HT1080 (cell line): ENCODE measurements around the gene IQCE. TPM values are rescaled to one million over a fixed set of nuclear protein-coding genes. Genes with fewer than 3 reads are reported as not detected.
A peak's percentile ranks its signal among the peaks of the same experiment; 100 is the strongest.

ENCODE experiments used
- DNase-seq: peaks from one replicate; pipeline ENCODE4 v3.0.0-alpha.2; 2015; ENCODE audit warnings: low read depth
- total RNA-seq: library from RNA; depleted of rRNA; stranded (reverse); fragments of >200 nt; shearing (Covaris generic); gene quantifications from 2 replicates; pipeline ENCODE4 v1.2.3, GENCODE V29; 2014

IQCE gene
- total RNA-seq, 1 experiment from 2014 or later = 5.2 TPM

DNA sequence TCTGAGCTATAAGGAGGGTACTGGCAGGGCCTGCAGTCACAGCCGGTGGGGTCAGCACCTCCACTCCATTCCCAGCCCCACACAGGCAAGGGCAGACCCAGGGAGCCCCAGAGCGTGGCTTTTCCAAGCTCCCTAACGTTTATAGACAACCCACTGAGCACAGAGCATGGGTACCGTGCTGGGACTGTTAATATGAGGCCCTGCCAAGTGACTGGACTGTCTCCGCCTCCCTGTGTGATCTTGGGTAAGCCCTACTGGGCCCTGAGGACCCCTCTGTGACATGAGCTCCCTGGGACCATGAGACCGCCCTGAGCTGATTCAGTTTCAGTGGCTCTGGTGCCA is 85.4 kb downstream of the IQCE start:
- DNase-seq = no peak

DNA sequence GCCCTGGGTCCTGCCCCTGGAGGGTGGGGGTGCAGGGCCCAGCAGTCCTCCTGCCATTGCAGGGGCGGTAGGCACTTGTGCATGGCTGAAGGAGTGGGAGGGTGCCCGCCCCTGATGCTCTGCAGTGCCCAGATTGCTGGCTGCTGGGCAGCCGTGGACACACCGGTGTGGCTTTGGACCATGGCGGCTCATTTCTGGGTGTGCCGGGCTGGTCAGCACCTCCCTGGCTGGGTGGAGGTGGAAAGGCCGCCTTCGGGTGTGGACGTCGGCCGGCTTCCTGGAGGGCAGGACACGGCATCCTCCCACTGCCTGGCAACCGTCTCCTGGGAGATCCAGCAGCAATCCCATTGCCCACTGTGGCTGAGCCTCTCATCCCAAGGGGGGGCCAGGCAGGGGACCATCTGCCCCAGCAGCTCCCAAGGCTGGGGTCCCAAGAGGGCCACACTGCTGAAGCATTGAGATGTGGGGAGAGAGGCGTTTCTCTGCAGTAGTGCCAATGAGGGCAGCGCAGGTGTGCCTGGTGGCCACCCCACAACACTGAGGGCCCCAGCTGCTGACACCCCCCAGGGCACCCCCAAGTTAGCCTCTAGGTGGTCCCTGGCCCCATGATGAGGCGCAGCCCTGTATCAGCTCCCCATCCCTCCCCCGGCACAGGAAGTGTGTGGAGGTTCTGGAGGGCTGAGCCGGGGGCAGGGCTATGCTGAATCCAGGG is 85.9 kb downstream of the IQCE start:
- no peak for DNase-seq

DNA sequence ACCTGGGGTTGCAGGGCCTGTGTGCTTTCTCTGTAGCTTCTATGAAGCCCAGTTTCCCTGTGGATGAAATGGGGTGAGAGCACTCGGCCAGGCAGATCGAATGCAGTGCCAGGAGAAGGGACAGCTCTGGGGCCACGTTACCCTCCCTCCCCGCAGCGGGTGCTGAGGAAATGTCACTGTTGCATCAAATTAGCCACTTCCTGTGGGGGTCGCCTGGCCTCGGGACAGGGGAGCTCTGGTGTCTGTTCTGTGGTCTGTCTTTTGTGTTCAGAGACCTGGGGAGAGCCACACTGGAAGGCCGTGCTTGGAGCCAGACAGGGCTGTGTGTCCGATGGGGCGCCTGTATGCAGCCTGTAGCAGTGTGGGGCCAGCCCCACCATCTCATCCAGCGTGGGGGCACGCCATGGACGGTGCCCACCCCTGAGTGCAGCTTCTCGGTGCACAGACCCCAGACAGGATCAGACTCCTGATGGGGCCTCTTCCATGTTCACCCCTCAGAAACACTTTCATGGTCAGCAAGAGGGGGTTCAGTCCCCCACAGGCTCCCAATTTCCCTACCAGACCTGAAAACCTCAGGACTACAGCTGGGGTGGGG is 86.6 kb downstream of the IQCE start:
- peak; percentile 47 for DNase-seq

DNA sequence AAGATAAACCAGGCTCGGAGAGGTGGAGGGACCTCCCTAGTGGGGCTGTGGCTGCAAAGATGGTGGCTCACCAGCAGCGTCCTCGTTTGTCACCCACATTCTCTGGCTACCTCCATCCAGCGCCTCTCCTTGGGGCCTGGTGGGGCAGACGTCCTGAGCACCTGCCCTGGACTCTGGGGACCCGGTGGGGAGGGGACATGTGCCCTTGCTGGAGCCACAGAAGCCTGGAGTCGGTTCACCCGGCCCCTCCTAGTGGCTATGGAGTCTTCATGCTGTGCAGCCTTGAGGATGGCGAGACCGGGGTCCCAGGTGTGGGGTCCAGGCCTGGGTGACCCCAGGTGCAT is 87.5 kb downstream of the IQCE start:
- DNase-seq = no peak

DNA sequence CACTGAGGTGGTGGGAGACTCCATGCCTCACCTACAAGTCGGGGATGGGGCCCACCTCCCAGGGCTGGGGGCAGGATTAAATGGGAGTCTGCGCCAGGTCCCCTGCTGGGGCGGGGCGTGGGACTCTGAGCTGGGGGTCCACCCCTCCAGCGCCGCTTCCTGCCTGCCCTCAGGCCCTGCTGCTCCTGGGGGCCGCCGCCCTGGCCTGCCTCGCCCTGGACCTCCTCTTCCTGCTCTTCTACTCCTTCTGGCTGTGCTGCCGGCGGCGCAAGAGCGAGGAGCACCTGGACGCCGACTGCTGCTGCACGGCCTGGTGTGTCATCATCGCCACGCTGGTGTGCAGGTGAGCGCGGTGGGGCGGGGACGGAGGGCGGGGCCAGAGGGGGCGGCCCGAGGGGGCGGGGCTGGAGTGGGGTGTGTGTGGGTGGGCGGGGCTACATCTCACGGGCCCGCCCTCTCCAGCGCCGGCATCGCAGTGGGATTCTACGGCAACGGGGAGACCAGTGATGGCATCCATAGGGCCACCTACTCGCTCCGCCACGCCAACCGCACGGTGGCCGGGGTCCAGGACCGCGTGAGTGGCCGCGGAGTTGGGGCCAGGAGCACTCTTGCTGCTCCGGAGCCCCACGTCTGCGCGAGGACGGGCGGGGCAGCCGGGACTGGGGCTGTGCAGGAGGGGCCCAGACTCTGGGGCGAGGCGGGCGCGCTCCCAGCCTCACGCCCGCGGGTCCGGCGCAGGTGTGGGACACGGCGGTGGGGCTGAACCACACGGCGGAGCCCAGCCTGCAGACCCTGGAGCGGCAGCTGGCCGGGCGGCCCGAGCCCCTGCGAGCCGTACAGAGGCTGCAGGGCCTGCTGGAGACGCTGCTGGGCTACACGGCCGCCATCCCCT is 88.1 kb downstream of the IQCE start:
- DNase-seq = no peak

DNA sequence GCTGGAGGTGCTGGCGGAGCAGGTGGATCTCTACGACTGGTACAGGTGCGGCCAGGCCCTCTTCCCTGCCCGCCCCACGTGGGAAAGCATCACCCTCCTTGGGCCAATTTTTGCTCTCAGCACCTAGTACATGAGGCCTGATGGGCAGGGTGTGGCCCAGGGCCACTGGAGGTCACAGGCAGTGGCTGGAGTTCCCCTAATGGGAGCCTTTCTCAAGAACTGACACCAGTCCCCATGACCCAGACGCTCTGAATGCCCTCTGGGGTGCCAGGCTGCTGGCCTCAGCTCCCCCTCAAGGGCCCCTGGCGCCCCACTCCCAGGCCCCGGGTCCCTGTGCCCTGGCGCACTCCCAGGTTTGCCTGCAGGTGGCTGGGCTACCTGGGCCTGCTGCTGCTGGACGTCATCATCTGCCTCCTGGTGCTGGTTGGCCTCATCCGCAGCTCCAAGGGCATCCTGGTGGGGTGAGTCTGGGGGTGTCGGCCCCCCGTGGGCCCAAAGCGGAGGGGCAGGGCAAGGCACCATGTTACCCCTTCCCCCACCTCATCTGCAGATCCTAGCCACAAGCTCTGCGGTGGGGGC is 88.9 kb downstream of the IQCE start:
- DNase-seq = no peak

DNA sequence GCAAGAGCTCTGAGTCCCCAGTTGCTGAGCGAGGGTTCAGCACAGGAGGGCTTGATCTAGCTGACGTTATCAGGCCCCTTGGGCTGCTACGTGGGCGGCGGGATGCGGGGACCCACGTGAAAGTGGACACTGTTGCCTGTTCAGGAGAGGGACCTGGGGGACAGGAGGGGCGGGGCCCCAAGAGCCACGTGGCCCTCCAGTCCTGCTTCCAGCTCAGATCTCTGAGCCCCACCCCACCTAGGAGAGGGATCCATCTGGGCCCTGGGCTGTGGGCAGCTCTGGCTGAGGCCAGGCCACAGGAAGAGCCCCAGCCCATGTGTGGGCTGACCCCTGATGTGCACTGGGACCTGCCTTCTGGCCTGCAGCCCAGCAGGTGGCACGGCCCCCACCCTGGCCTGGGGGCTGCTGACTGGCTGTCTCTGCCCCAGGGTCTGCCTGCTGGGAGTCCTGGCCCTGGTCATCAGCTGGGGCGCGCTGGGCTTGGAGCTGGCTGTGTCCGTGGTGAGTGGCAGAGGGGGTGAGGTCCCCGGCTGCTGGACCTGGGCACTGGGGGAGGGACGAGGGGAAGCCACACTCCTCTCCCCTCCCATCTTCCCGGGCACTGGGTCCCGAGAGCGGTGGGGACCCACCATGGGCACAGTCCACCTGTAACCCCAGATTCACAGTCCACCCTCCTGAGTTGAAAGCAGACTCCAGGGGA is 90.5 kb downstream of the IQCE start:
- no peak for DNase-seq

DNA sequence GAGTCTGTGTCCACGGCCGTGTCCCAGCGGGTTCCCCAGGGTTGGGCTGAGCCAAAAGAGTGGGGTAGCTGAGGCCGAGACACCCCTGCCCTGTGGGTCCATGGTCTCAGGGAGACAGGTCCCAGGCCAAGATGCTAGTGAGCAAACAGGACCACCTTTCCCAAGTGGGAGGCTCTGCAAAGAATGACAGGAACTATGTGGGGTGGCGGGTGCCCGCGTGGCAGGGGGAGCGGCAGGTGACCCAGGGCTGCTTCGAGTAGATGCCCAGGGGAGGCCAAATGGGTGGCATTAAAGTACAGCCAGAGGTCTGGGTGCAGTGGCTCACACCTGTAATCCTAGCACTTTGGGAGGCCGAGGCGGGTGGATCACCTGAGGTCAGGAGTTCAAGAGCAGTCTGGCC is 91.2 kb downstream of the IQCE start:
- DNase-seq = no peak

DNA sequence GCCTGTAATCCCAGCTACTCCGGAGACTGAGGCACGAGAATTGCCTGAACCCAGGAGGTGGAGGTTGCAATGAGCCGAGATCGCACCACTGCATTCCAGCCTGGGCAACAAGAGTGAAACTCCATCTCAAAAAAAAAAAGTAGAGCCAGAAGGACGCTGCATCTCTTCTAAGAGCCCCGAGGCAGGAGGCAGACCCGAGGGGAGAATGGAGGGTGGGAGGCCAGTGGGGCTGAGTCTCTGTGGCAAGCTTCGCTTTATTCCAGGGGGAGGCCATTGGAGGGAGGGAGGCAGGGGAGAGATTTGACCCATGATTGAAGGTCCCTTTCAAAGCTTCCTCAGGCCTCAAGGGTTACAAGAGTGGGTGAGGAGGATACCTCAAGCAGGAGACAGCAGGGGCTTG is 91.7 kb downstream of the IQCE start:
- DNase-seq = no peak

DNA sequence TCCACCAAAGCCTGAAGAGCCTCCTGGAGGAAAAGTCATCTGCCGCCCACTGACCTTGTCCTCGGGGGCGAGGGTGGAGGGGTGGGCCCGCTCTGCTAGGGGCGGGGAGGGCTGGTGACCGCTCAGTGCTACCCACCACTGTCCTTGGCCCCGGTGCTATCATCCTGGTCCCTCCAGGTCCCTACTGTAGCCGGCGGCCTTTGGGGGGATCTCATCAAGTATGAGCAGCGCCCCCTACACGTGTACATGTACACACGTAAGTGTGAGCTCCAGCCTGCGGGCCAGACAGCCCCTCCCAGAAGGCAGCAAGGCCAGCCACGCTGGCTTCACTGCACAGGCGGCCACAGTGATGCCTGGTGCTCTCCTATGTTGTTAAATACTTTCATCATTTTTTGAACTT is 92.6 kb downstream of the IQCE start:
- no peak for DNase-seq

DNA sequence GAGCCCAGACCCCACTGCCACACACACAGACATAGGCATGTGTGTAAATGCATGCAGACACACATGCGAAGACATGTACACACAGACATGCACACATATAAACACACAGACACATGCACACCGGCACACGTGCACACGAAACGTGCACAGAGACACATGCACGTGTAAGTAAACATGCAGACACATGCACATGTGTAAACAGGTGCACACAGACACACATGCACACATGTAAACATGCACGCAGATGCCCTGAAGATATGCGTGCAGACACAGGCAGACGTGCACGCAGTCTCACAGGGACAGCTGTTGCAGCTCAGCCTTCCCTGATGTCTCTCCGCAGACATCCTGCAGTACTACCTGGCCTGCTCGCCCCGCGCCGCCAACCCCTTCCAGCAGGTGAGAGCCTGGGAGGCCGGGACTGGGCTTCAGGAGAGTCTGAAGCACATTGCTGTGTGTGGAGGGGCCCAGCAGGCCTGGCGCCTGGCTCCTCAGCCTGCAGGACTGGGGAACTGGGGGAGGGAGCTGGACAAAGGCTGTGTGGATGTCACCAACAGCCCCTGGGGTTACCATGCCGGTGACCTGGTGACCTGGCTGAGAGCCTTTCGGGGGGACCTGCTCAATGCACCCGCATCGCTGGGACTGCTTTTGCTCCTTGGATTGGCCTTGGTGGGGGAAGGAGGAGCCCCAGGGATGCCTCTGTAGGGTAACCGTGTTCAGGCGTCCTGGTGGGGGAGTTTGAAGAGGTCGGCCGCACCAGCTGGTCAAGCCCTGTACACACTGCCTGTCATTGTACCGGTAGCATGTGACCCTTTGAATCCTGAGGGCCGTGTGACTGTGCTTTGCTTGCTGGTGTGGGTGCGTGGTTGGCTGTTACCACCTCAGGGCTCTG is 93.3 kb downstream of the IQCE start:
- no peak for DNase-seq

DNA sequence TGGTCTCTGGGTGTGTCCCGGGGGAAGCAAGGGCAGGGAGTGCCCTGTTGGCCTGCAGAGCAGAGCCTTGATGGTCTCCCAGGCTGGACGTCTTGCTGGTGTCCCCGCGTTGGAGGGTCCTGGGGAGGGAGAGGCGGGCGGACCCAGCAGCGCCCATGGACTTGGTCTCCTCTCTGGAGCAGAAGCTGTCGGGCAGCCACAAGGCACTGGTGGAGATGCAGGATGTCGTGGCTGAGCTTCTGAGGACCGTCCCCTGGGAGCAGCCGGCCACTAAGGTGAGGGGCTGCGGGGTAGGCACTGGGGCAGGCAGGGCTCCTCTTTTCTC is 93.9 kb downstream of the IQCE start:
- DNase-seq = no peak

DNA sequence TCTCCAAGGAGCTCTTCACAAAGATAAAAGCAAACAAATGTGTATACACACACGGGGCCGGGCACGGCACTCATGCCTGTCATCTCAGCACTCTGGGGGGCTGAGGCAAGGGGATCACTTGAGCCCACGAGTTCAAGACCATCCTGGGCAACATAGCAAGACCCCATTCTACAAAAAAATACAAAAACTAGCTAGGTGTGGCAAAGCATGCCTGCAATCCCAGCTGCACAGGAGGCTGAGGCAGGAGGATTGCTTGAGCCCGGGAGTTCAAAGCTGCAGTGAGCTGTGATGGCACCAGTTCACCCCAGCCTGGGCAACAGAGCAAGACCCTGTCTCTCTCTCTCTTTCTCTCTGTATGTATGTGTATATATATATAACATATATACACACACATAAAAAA is 95.3 kb downstream of the IQCE start:
- DNase-seq = no peak

DNA sequence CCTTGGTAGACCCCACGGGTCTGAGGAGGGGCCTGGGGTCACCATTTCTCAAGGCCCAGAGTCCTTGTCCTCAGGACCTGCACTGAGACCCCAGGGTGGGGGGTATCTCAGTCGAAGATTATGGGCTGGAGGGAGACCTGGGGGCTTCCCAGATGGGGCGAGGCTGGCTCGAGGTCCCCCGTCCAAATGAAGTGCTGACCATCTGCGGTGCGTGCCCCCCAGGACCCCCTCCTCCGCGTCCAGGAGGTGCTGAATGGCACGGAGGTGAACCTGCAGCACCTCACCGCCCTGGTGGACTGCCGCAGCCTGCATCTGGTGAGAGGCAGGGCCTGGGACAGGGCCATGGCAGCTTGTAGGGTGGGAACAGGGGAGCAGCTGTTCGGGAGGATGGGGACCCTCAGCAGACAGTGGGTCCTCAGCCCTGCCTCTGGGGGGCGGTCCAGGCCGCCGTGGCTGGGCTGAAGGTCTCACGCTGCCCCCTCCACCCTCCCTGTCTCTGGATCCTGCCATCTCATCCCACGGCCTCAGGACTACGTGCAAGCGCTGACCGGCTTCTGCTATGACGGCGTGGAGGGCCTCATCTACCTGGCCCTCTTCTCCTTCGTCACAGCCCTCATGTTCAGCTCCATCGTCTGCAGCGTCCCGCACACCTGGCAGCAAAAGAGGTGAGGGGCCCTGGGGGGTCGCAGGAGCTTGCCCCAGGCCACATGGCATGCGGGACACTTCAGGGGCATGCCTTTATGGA is 97.3 kb downstream of the IQCE start:
- DNase-seq = no peak

DNA sequence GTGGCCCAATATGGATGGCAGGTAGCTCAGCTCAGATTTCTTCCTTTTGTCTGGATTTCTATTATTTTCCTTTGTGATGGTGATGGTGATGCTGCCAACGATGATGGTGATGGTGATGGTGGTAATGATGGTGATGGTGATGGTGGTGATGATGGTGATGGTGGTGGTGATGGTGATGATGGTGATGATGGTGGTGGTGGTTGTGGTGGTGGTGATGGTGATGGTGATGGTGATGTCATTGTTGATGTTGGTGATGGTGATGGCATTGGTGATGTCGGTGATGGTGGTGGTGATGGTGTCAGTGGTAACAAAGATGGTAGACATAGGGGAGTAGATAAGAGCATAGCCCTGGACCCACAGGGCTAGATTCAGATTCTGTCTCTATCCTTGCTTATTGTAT is 98.4 kb downstream of the IQCE start:
- no peak for DNase-seq

DNA sequence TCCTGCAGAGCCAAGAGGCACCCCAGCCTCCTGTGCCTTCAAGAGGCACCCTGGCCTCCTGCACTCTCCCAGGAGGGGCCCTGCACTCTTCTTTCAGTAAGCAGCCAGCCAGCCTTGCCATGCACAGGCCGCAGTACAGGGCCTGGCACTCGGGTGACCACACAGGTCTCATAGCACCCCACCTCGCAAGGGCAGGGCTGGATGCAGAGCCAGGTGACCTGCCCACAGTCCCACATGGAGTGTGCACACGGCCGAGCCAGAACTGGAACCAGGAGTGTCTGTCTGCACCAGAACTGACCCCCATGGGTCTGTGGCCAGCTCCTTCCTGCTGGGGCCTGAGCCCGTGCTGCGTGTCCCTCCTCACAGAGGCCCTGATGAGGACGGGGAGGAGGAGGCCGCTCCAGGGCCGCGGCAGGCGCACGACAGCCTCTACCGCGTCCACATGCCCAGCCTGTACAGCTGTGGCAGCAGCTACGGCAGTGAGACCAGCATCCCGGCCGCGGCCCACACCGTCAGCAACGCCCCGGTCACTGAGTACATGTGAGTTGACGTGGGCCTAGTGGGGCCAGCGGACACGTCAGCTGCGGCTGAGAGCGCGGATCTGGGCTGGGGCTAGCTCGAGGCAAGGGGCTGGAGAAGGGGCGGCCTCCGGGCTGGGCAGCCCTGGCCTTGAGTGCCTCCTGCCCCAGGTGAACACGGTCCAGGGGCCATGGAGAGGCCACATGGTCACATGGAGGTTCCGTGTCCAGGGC is 99.3 kb downstream of the IQCE start:
- DNase-seq = no peak

DNA sequence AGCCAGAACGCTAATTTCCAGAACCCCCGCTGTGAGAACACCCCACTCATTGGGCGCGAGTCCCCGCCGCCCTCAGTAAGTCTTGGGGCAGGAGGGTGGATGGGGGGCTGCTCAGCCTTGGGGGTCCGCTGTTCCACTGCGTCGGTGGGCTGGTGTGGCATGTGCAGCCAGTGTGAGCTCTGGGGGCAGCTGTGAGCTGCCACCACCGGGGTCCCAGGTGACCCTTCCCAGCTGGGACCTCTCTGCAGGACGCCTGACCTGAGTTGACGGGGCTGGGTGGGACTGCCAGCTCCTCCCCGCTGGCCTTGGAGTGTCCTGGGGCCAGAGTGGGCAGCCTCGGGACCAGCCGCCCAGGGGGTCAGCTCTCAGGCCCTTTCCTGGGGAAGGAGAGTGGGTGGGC is 100.2 kb downstream of the IQCE start:
- DNase-seq = no peak

DNA sequence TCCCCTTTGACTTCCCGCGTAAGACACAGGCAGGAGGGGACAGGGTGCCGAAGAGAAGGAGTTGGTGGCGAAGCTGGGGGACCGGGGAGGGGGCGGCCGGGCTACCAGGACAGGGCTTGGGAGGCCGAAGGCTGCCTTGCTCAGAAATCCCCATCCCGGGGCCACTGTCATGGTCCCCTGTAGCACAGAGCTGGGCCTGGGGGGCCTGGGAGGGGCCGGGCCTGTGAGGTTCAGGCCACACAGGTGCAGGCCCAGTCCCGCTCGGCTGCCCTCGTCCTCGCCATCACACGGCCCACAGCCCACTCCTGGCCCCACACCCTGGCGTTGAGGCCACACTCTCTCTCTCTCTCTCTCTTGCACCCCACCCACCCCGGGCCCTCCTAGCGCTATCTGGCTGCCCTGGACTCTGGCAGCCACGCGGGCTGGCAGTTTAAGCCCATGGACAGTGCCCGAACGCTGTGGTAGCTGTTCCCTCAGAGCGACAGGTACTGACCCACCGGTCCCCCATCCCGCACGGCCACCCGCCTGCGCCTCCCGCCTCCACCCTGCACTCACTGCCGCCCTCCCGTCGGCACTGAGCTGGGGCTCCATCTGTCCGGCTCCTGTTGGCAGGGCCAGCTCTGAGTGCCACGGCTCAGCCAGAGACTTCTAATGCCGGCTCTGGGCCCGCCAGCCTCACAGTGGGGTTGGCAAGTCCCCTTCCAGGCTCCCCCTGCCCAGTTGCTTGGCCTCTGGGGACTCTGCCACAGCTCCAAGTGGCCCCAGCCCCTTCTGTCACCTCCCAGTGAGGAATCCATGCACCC is 101.0 kb downstream of the IQCE start:
- DNase-seq = no peak
